K562 (cell line): ENCODE data around the gene ATG13.

Experiments used
- CEBPB ChIP-seq: fragments of 450-650 bp; IDR thresholded peaks from 2 replicates; pipeline ENCODE4 v1.6.1; 2016; ENCODE audit warnings: missing genetic modification characterization, missing compliant biosample characterization
- L3MBTL2 ChIP-seq: fragments of 450-650 bp; IDR thresholded peaks from 2 replicates; pipeline ENCODE4 v1.6.1; 2016; ENCODE audit warnings: mild to moderate bottlenecking, moderate library complexity
- POLR2A ChIP-seq: fragments of 450-650 bp; conservative IDR thresholded peaks from 2 replicates; pipeline ENCODE4 v1.6.1; 2016
- POLR2AphosphoS5 ChIP-seq: IDR thresholded peaks from 2 replicates; pipeline ENCODE4 v1.6.1; 2011; ENCODE audit warnings: mild to moderate bottlenecking, low read depth, low read length, moderate library complexity; ENCODE audit not compliant: control insufficient read depth, insufficient read depth
- POLR2H ChIP-seq: IDR thresholded peaks from 2 replicates; pipeline ENCODE4 v1.6.1; 2016; ENCODE audit warnings: missing genetic modification characterization, low read depth, mild to moderate bottlenecking, control low read depth, missing compliant biosample characterization, moderate library complexity
- PRMT5 ChIP-seq: sonication (generic); formaldehyde crosslinking; IDR thresholded peaks from 2 replicates; pipeline ENCODE4 v1.5.0; 2020; ENCODE audit warnings: missing genetic modification reagents
- RUNX1 ChIP-seq: sonication (generic); IDR thresholded peaks from 2 replicates; pipeline ENCODE4 v1.6.1; 2016; ENCODE audit warnings: antibody characterized with exemption, low read depth
- SMC3 ChIP-seq: conservative IDR thresholded peaks from 2 replicates; pipeline ENCODE4 v1.6.1; 2011; ENCODE audit warnings: low read depth, low read length, improper control_type of control experiment; ENCODE audit not compliant: insufficient read depth
- SP2 ChIP-seq: IDR thresholded peaks from 2 replicates; pipeline ENCODE4 v1.6.1; 2011; ENCODE audit warnings: mild to moderate bottlenecking, low read depth, low read length, moderate library complexity; ENCODE audit not compliant: poor library complexity, severe bottlenecking; ENCODE audit errors: extremely low read depth
- TRIM28 ChIP-seq: fragments of 450-650 bp; IDR thresholded peaks from 2 replicates; pipeline ENCODE4 v1.6.1; 2017
- ZBTB49 ChIP-seq: sonication (generic); formaldehyde crosslinking; IDR thresholded peaks from 2 replicates; pipeline ENCODE4 v1.8.0; 2022; ENCODE audit warnings: missing genetic modification reagents, mild to moderate bottlenecking, borderline replicate concordance
- ZFP1 ChIP-seq: fragments of 450-650 bp; formaldehyde crosslinking; IDR thresholded peaks from 2 replicates; pipeline ENCODE4 v1.4.0; 2020; ENCODE audit warnings: mild to moderate bottlenecking, mixed read lengths

- no peak for TF ChIP-seq ZBTB49
- no peak for TF ChIP-seq CEBPB (tag)
- TF ChIP-seq TRIM28: no peak
- no peak for TF ChIP-seq PRMT5 (CRISPR knock-in tag)
- no peak for TF ChIP-seq RUNX1
- no peak for TF ChIP-seq SMC3
- TF ChIP-seq ZFP1 (CRISPR knock-in tag): no peak
- no peak for TF ChIP-seq L3MBTL2
- TF ChIP-seq SP2: no peak
- TF ChIP-seq POLR2A: no peak
- no peak for TF ChIP-seq POLR2AphosphoS5
- no peak for TF ChIP-seq POLR2H (tag)
These were observed 9.8 kb upstream of the ATG13 start for GRCh38 chr11:46607516-46607915.
